Activated CD8-positive, alpha-beta memory T cell treated with anti-CD3 and anti-CD28 coated beads for 36 hours (primary cell): ENCODE data around the gene GTF2H1. TPM values are rescaled to one million over a fixed set of nuclear protein-coding genes. Genes with fewer than 3 reads are reported as not detected.

Experiments used
- CTCF ChIA-PET: fragments of 350-600 bp; sonication (Branson Sonifier 250); formaldehyde crosslinking; loops from one replicate; lab custom pipeline; 2021; ENCODE audit warnings: antibody characterized with exemption; lab: Charles Lee
- POLR2A ChIA-PET: fragments of 350-600 bp; sonication (Branson Sonifier 250); formaldehyde crosslinking; loops from one replicate; lab custom pipeline; 2021; ENCODE audit warnings: antibody characterized with exemption; lab: Charles Lee
- total RNA-seq, 2 experiments: library from RNA; stranded (reverse); gene quantifications; one replicate each; pipeline ENCODE4 v1.2.3, GENCODE V29; 2021

The GTF2H1 gene
- 10 to 100 TPM; 64.0 to 65.7 TPM for total RNA-seq

- CTCF ChIA-PET: interaction anchor here (0.7 to 1.2 kb wide), 2 partner anchors 62 to 72 kb away, joined by 3 read pairs; partner anchors contain the start of gene LDHA
- POLR2A ChIA-PET: interaction anchor here (0.5 to 4.1 kb wide), 6 partner anchors 51 to 1244 kb away, joined by 4 to 63 read pairs (median 8); partner anchors contain the start of genes LDHA and TSG101
Measured at GRCh38 chr11:18321969-18322711, at the start of gene GTF2H1, which contains the start of gene HPS5. Gene GTF2H1 (plus strand): TSS chr11:18322567. CDS start chr11:18333075, 10,508 bp downstream. Gene HPS5 (minus strand): TSS chr11:18322140. CDS start chr11:18317858, 4,282 bp downstream.

- CTCF ChIA-PET: no interaction called here
- POLR2A ChIA-PET: no interaction called here
Measured at GRCh38 chr11:18277565-18278271, 44.6 kb upstream of the GTF2H1 start.

GRCh38 chr11:18280438-18281045, 41.8 kb upstream of the GTF2H1 start:
- ChIA-PET POLR2A (interaction anchor here (0.7 kb wide), 1 partner anchor 1149 kb away, joined by 4 read pairs; no protein-coding TSS in a partner anchor), CTCF (no interaction called here)

- CTCF ChIA-PET: no interaction called here
Measured at GRCh38 chr11:18282626-18283025, 39.7 kb upstream of the GTF2H1 start.

GRCh38 chr11:18285841-18286240, 36.5 kb upstream of the GTF2H1 start:
- ChIA-PET CTCF (no interaction called here), POLR2A (no interaction called here)

More at GRCh38 chr11:18282626-18283025, 39.7 kb upstream of the GTF2H1 start:
- POLR2A ChIA-PET: no interaction called here

GRCh38 chr11:18288911-18289310, 33.5 kb upstream of the GTF2H1 start:
- CTCF ChIA-PET: no interaction called here
- POLR2A ChIA-PET: no interaction called here

GRCh38 chr11:18294862-18295261, 27.5 kb upstream of the GTF2H1 start:
- POLR2A ChIA-PET: no interaction called here
- CTCF ChIA-PET: no interaction called here

- ChIA-PET POLR2A (no interaction called here), CTCF (no interaction called here)
Measured at GRCh38 chr11:18295316-18295715, 27.1 kb upstream of the GTF2H1 start.

- ChIA-PET CTCF (interaction anchor here (1.2 kb wide), 1 partner anchor 56 kb away, joined by 3 read pairs; no protein-coding TSS in a partner anchor), POLR2A (no interaction called here)
Measured at GRCh38 chr11:18299721-18300120, 22.6 kb upstream of the GTF2H1 start.

GRCh38 chr11:18304745-18305144, 17.6 kb upstream of the GTF2H1 start:
- CTCF ChIA-PET: interaction anchor here (0.8 kb wide), 2 partner anchors 391 to 848 kb away, joined by 6 read pairs; no protein-coding TSS in a partner anchor
- POLR2A ChIA-PET: no interaction called here

GRCh38 chr11:18307461-18308139, 14.8 kb upstream of the GTF2H1 start:
- POLR2A ChIA-PET: no interaction called here
- CTCF ChIA-PET: no interaction called here

- ChIA-PET POLR2A (no interaction called here), CTCF (no interaction called here)
Measured at GRCh38 chr11:18308242-18308641, 14.1 kb upstream of the GTF2H1 start.

GRCh38 chr11:18309691-18310090, 12.7 kb upstream of the GTF2H1 start:
- CTCF ChIA-PET: no interaction called here
- POLR2A ChIA-PET: no interaction called here

GRCh38 chr11:18310800-18311340, 11.5 kb upstream of the GTF2H1 start:
- POLR2A ChIA-PET: no interaction called here

GRCh38 chr11:18312012-18312411, 10.4 kb upstream of the GTF2H1 start:
- POLR2A ChIA-PET: no interaction called here
- CTCF ChIA-PET: no interaction called here

More at GRCh38 chr11:18310800-18311340, 11.5 kb upstream of the GTF2H1 start:
- CTCF ChIA-PET: no interaction called here

GRCh38 chr11:18312663-18313420, 9.5 kb upstream of the GTF2H1 start:
- ChIA-PET POLR2A (interaction anchor here (0.7 kb wide), 1 partner anchor 82 kb away, joined by 4 read pairs; no protein-coding TSS in a partner anchor), CTCF (interaction anchor here (1.0 kb wide), 1 partner anchor 22 kb away, joined by 3 read pairs; no protein-coding TSS in a partner anchor)

GRCh38 chr11:18313965-18314763, 8.2 kb upstream of the GTF2H1 start:
- CTCF ChIA-PET: interaction anchor here (1.0 kb wide), 1 partner anchor 20 kb away, joined by 3 read pairs; no protein-coding TSS in a partner anchor

More at GRCh38 chr11:18313965-18314763, 8.2 kb upstream of the GTF2H1 start:
- POLR2A ChIA-PET: interaction anchor here (0.6 kb wide), 1 partner anchor 53 kb away, joined by 4 read pairs; no protein-coding TSS in a partner anchor
